ENCODE data around the gene ZSCAN5B.
A peak's percentile ranks its signal among the peaks of the same experiment; 100 is the strongest.

Gene ZSCAN5B

GRCh38 chr19:56140583-56141416 is 56.8 kb downstream of the ZSCAN5B start, which contains the start of gene ZNF444:
TSS of gene ZNF444 (plus strand) at chr19:56141287. CDS start at chr19:56146912, 5,625 bp downstream.
- peak; percentile 100 for DNase-seq (ENCODE audit: low read depth)

GRCh38 chr19:56139847-56140582 is 57.6 kb downstream of the ZSCAN5B start:
- TF ChIP-seq CTCF (IDR thresholded peaks at IDR 0.05; ENCODE audit: low read length, missing control alignments), result no peak
- H3K4me3 ChIP-seq (replicated peaks; ENCODE audit: low read depth, low read length), result peak overlapping the region; percentile 66
- DNase-seq (ENCODE audit: low read depth), result no peak

More at GRCh38 chr19:56140583-56141416, 56.8 kb downstream of the ZSCAN5B start, which contains the start of gene ZNF444:
- TF ChIP-seq CTCF (IDR thresholded peaks at IDR 0.05; ENCODE audit: low read length, missing control alignments), result no peak
- peak within 1 kb of the TSS; percentile 66 for H3K4me3 ChIP-seq (replicated peaks; ENCODE audit: low read depth, low read length)

Measured in fibroblast of pulmonary artery (primary cell).